MM.1S (cell line): Measurements from ENCODE around the gene IFT20.

Source experiments
- DNase-seq: peaks from one replicate; pipeline ENCODE4 v3.0.0-alpha.2; 2015
- H2AFZ ChIP-seq: fragments of 300-600 bp; sonication (generic); 2 replicates; pipeline ENCODE4 v1.6.0; 2016; ENCODE audit warnings: antibody characterized with exemption, low read length
- H3F3A ChIP-seq: fragments of 300-600 bp; sonication (generic); 2 replicates; pipeline ENCODE4 v1.6.1; 2016; ENCODE audit warnings: mild to moderate bottlenecking, antibody characterized with exemption, low read length, moderate library complexity, mixed read lengths; ENCODE audit not compliant: insufficient read depth
- H3K27ac ChIP-seq: fragments of 300-600 bp; sonication (generic); 2 replicates; pipeline ENCODE4 v1.5.1; 2016; ENCODE audit warnings: mild to moderate bottlenecking, low read length
- H3K27me3 ChIP-seq: fragments of 300-600 bp; sonication (generic); replicated peaks from 2 replicates; pipeline ENCODE4 v1.6.0; 2016; ENCODE audit warnings: low read length; ENCODE audit not compliant: insufficient read depth
- H3K36me3 ChIP-seq: fragments of 300-600 bp; sonication (generic); replicated peaks from 2 replicates; pipeline ENCODE4 v1.6.1; 2016; ENCODE audit warnings: mild to moderate bottlenecking, low read length, mixed read lengths; ENCODE audit not compliant: insufficient read depth
- H3K4me1 ChIP-seq: fragments of 300-600 bp; sonication (generic); 2 replicates; pipeline ENCODE4 v1.6.1; 2016; ENCODE audit warnings: low read length, mixed read lengths
- H3K4me2 ChIP-seq: fragments of 300-600 bp; sonication (generic); 2 replicates; pipeline ENCODE4 v1.6.0; 2016; ENCODE audit warnings: low read depth, low read length
- H3K4me3 ChIP-seq: fragments of 300-600 bp; sonication (generic); 2 replicates; pipeline ENCODE4 v1.5.1; 2016; ENCODE audit warnings: low read length, mixed read lengths
- H3K79me2 ChIP-seq: fragments of 300-600 bp; sonication (generic); 2 replicates; pipeline ENCODE4 v1.6.1; 2016; ENCODE audit warnings: mixed run types, low read length, mixed read lengths
- H3K9ac ChIP-seq: fragments of 300-600 bp; sonication (generic); 2 replicates; pipeline ENCODE4 v1.6.1; 2016; ENCODE audit warnings: low read length, mixed read lengths
- H3K9me2 ChIP-seq: fragments of 300-600 bp; sonication (generic); replicated peaks from 2 replicates; pipeline ENCODE4 v1.6.1; 2016; ENCODE audit warnings: mild to moderate bottlenecking, low read length, mixed read lengths; ENCODE audit not compliant: insufficient read depth
- H3K9me3 ChIP-seq: fragments of 300-600 bp; sonication (generic); replicated peaks from 2 replicates; pipeline ENCODE4 v1.6.1; 2016; ENCODE audit warnings: mild to moderate bottlenecking, low read length, mixed read lengths; ENCODE audit not compliant: insufficient read depth
- H4K20me1 ChIP-seq: fragments of 300-600 bp; sonication (generic); 2 replicates; pipeline ENCODE4 v1.6.1; 2016; ENCODE audit warnings: mild to moderate bottlenecking, low read length, moderate library complexity, mixed read lengths; ENCODE audit not compliant: insufficient read depth
- EZH2 ChIP-seq: fragments of 300-600 bp; sonication (generic); optimal IDR thresholded peaks from 2 replicates; pipeline ENCODE3; 2017; ENCODE audit warnings: low read depth, mild to moderate bottlenecking, antibody characterized with exemption, low read length, mixed read lengths
- EZH2phosphoT487 ChIP-seq: fragments of 300-600 bp; sonication (generic); IDR thresholded peaks from 2 replicates; pipeline ENCODE4 v1.6.1; 2018; ENCODE audit warnings: antibody characterized with exemption, low read length
- TF ChIP-seq, protein P1 (sequence below): fragments of 300-600 bp; sonication (generic); IDR thresholded peaks from 2 replicates; pipeline ENCODE4 v1.5.1; 2016; ENCODE audit warnings: antibody characterized with exemption, low read length, mixed read lengths

Gene IFT20

DNA sequence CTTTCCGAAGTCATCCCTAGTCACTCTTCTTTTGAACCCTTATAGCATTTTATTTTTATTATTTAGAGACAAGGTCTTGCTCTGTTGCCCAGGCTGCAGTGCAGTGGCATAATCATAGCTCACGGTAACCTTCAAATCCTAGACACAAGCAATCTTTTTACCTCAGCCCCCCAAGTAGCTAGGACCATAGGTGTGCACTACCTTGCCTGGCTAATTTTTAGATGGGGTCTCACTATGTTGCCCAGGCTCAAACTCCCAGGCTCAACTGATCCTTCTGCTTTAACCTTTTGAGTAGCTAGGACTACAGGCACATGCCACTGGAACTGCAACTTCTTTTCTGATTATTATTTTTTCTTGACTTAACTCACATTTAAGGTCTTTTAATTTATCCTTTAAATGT lies 49.3 kb downstream of the IFT20 start:
- Histone ChIP-seq H3F3A (no peaks in the 10 kb centered on the region), H3K4me3 (no peak overlapping the region), H3K9me2 (no peaks in the 10 kb centered on the region), H2AFZ (no peak overlapping the region), H3K9ac (no peak overlapping the region), H3K27ac (no peak overlapping the region), H3K79me2 (no peaks in the 10 kb centered on the region), H3K36me3 (no peaks in the 10 kb centered on the region), H3K4me2 (no peak overlapping the region), H3K27me3 (peaks cover 6% of the 10 kb centered on the region; the same call in 1 of the 2 replicates), H3K9me3 (no peaks in the 10 kb centered on the region), H3K4me1 (no peaks in the 10 kb centered on the region), H4K20me1 (no peaks in the 10 kb centered on the region)
- DNase-seq, result no peak
- no peak for TF ChIP-seq EZH2
- TF ChIP-seq, protein P1, sequence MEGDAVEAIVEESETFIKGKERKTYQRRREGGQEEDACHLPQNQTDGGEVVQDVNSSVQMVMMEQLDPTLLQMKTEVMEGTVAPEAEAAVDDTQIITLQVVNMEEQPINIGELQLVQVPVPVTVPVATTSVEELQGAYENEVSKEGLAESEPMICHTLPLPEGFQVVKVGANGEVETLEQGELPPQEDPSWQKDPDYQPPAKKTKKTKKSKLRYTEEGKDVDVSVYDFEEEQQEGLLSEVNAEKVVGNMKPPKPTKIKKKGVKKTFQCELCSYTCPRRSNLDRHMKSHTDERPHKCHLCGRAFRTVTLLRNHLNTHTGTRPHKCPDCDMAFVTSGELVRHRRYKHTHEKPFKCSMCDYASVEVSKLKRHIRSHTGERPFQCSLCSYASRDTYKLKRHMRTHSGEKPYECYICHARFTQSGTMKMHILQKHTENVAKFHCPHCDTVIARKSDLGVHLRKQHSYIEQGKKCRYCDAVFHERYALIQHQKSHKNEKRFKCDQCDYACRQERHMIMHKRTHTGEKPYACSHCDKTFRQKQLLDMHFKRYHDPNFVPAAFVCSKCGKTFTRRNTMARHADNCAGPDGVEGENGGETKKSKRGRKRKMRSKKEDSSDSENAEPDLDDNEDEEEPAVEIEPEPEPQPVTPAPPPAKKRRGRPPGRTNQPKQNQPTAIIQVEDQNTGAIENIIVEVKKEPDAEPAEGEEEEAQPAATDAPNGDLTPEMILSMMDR, result no peak
- TF ChIP-seq EZH2phosphoT487, result no peak

DNA sequence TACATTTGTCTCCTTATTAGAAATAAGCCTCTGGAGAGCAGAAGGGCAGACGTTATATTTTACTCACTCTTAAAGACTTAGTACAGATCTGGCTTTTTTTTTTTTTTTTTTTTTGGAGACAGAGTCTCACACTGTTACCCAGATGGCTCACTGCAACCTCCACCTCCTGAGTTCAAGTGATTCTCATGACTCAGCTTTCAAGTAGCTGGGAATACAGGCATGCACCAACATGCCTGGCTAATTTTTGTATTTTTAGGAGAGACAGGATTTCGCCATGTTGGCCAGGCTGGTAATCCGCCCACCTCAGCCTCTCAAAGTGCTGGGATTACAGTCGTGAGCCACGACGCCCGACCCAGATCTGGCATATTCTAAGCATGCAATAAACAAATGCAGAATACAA lies 52.7 kb downstream of the IFT20 start:
- Histone ChIP-seq H3K9me2 (no peaks in the 10 kb centered on the region), H4K20me1 (no peaks in the 10 kb centered on the region), H3K79me2 (no peaks in the 10 kb centered on the region), H3K4me2 (no peak overlapping the region), H3K27ac (no peak overlapping the region), H3K9ac (no peak overlapping the region), H3F3A (peaks cover 5% of the 10 kb centered on the region; the same call in 1 of the 2 replicates), H3K4me3 (no peak overlapping the region), H2AFZ (no peak overlapping the region), H3K4me1 (no peaks in the 10 kb centered on the region), H3K27me3 (peaks cover 19% of the 10 kb centered on the region), H3K9me3 (no peaks in the 10 kb centered on the region), H3K36me3 (no peaks in the 10 kb centered on the region)
- TF ChIP-seq EZH2 (no peak), EZH2phosphoT487 (no peak)
- TF ChIP-seq, protein P1, result no peak
- DNase-seq, result no peak

DNA sequence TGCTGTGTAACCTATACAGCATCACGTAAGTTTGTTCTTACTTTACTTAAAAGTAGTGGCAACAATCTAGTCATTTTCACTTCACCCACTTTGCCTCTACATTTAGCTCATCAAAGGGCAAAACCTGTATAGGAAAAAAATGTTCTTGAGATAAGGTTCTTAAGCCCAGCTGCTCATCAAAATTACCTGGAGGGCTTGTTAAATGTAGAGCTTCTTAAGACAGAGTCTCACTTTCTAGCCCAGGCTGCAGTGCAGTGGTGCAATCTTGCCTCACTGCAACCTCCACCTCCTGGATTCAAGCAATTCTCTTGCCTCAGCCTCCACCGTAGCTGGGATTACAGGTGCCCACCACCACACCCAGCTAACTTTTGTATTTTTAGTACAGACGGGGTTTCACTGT lies 54.4 kb downstream of the IFT20 start:
- Histone ChIP-seq H3K79me2 (no peaks in the 10 kb centered on the region), H3K4me1 (no peaks in the 10 kb centered on the region), H3K9me3 (no peaks in the 10 kb centered on the region), H3K36me3 (no peaks in the 10 kb centered on the region), H3K27me3 (peaks cover 37% of the 10 kb centered on the region), H3K9ac (no peak overlapping the region), H2AFZ (no peak overlapping the region), H3F3A (peaks cover 5% of the 10 kb centered on the region; the same call in 1 of the 2 replicates), H3K4me3 (no peak overlapping the region), H3K27ac (no peak overlapping the region), H3K9me2 (no peaks in the 10 kb centered on the region), H3K4me2 (no peak overlapping the region), H4K20me1 (no peaks in the 10 kb centered on the region)
- no peak for DNase-seq
- no peak for TF ChIP-seq EZH2phosphoT487
- TF ChIP-seq, protein P1, result no peak
- TF ChIP-seq EZH2, result no peak
